HEK293 (cell line): ENCODE data around the gene FRMPD2.

Experiments used
- CTCF ChIA-PET: fragments of 350-600 bp; formaldehyde crosslinking; extraction: SDS; loops from one replicate; lab custom pipeline; 2021; ENCODE audit warnings: antibody characterized with exemption; lab: Yijun Ruan, JAX
- POLR2A ChIA-PET: fragments of 300-600 bp; formaldehyde crosslinking; extraction: SDS; loops from one replicate; lab custom pipeline; 2020; ENCODE audit warnings: antibody characterized with exemption, inconsistent platforms; lab: Yijun Ruan, JAX
- H3K27ac ChIP-seq: fragments of 200-500 bp; sonication (Bioruptor generic); 2 replicates; pipeline ENCODE4 v1.5.1; 2014; ENCODE audit warnings: low read depth, low read length, control low read depth, inconsistent platforms; ENCODE audit errors: extremely low read depth
- H3K36me3 ChIP-seq, 2 experiments: fragments of 200-500 bp in 1 of 2; sonication (Bioruptor generic) in 1 of 2; 1 replicate in 1 of 2; 2 replicates in 1 of 2; pipeline ENCODE4 v1.5.1; 2014 to 2017; ENCODE audit warnings: inconsistent platforms in 2 of 2, low read length in 2 of 2; ENCODE audit not compliant: control insufficient read depth in 2 of 2, insufficient read depth in 1 of 2
- H3K4me1 ChIP-seq: fragments of 200-500 bp; sonication (Bioruptor generic); 2 replicates; pipeline ENCODE4 v1.5.1; 2014; ENCODE audit warnings: mild to moderate bottlenecking, low read length, inconsistent platforms; ENCODE audit not compliant: control insufficient read depth, insufficient read depth
- H3K4me3 ChIP-seq: 2 replicates; pipeline ENCODE4 v1.5.1; 2011; ENCODE audit warnings: low read depth, mild to moderate bottlenecking, control low read depth, low read length, moderate library complexity
- H3K9me3 ChIP-seq: fragments of 200-500 bp; sonication (Bioruptor generic); 2 replicates; pipeline ENCODE4 v1.5.1; 2014; ENCODE audit warnings: low read depth, low read length, inconsistent platforms; ENCODE audit not compliant: control insufficient read depth, insufficient read depth
- EGR2 ChIP-seq: fragments of 450-650 bp; formaldehyde crosslinking; IDR thresholded peaks from 2 replicates; pipeline ENCODE4 v1.5.1; 2016; ENCODE audit warnings: low read depth, missing biosample characterization, missing genetic modification characterization
- ELK4 ChIP-seq: IDR thresholded peaks from 2 replicates; pipeline ENCODE4 v1.6.1; 2011; ENCODE audit warnings: mild to moderate bottlenecking, low read depth, low read length, borderline replicate concordance
- GLIS1 ChIP-seq: fragments of 450-650 bp; formaldehyde crosslinking; IDR thresholded peaks from 2 replicates; pipeline ENCODE4 v1.5.1; 2016; ENCODE audit warnings: missing biosample characterization, missing genetic modification characterization
- MZF1 ChIP-seq: fragments of 450-650 bp; formaldehyde crosslinking; IDR thresholded peaks from 2 replicates; pipeline ENCODE4 v1.5.1; 2017; ENCODE audit warnings: missing biosample characterization, missing genetic modification characterization, borderline replicate concordance
- PRDM1 ChIP-seq: fragments of 450-650 bp; formaldehyde crosslinking; IDR thresholded peaks from 2 replicates; pipeline ENCODE4; 2016; ENCODE audit warnings: missing biosample characterization, missing genetic modification characterization
- PRDM10 ChIP-seq: fragments of 450-650 bp; formaldehyde crosslinking; IDR thresholded peaks from 2 replicates; pipeline ENCODE4 v1.5.1; 2016; ENCODE audit warnings: missing biosample characterization, missing genetic modification characterization
- SCRT1 ChIP-seq: fragments of 450-650 bp; formaldehyde crosslinking; IDR thresholded peaks from 2 replicates; pipeline ENCODE4 v1.5.1; 2016; ENCODE audit warnings: missing biosample characterization, missing genetic modification characterization, borderline replicate concordance
- SP3 ChIP-seq: fragments of 450-650 bp; formaldehyde crosslinking; IDR thresholded peaks from 2 replicates; pipeline ENCODE4 v1.5.1; 2016; ENCODE audit warnings: missing biosample characterization, missing genetic modification characterization
- TRIM28 ChIP-seq: IDR thresholded peaks from 2 replicates; pipeline ENCODE4 v1.6.1; 2011; ENCODE audit warnings: low read length, control low read depth, borderline replicate concordance
- TSHZ1 ChIP-seq: fragments of 450-650 bp; formaldehyde crosslinking; IDR thresholded peaks from 2 replicates; pipeline ENCODE4 v1.5.1; 2016; ENCODE audit warnings: missing biosample characterization, missing genetic modification characterization, borderline replicate concordance
- ZBTB20 ChIP-seq: fragments of 450-650 bp; formaldehyde crosslinking; IDR thresholded peaks from 2 replicates; pipeline ENCODE4 v1.5.1; 2016; ENCODE audit warnings: missing biosample characterization, missing genetic modification characterization
- ZFP41 ChIP-seq: fragments of 450-650 bp; formaldehyde crosslinking; IDR thresholded peaks from 2 replicates; pipeline ENCODE4 v1.5.1; 2016; ENCODE audit warnings: missing biosample characterization, missing genetic modification characterization, borderline replicate concordance
- ZFP69B ChIP-seq: fragments of 450-650 bp; formaldehyde crosslinking; IDR thresholded peaks from 2 replicates; pipeline ENCODE4 v1.5.1; 2016; ENCODE audit warnings: missing biosample characterization, missing genetic modification characterization
- ZNF114 ChIP-seq: fragments of 450-650 bp; formaldehyde crosslinking; IDR thresholded peaks from 2 replicates; pipeline ENCODE4 v1.5.0; 2017; ENCODE audit warnings: missing biosample characterization, missing genetic modification characterization
- ZNF174 ChIP-seq: fragments of 450-650 bp; formaldehyde crosslinking; IDR thresholded peaks from 2 replicates; pipeline ENCODE4 v1.5.0; 2017; ENCODE audit warnings: missing biosample characterization, mild to moderate bottlenecking, missing genetic modification characterization
- ZNF19 ChIP-seq: fragments of 450-650 bp; formaldehyde crosslinking; IDR thresholded peaks from 2 replicates; pipeline ENCODE4; 2016; ENCODE audit warnings: missing biosample characterization, missing genetic modification characterization, low read depth
- ZNF223 ChIP-seq: fragments of 450-650 bp; formaldehyde crosslinking; IDR thresholded peaks from 2 replicates; pipeline ENCODE4 v1.5.1; 2016; ENCODE audit warnings: missing biosample characterization, missing genetic modification characterization
- ZNF585B ChIP-seq: fragments of 450-650 bp; formaldehyde crosslinking; IDR thresholded peaks from 2 replicates; pipeline ENCODE4 v1.5.1; 2016; ENCODE audit warnings: missing biosample characterization, missing genetic modification characterization
- TF ChIP-seq, protein P1 (sequence below): fragments of 450-650 bp; formaldehyde crosslinking; IDR thresholded peaks from 2 replicates; pipeline ENCODE4 v1.5.1; 2016; ENCODE audit warnings: missing biosample characterization, missing genetic modification characterization
- TF ChIP-seq, protein P2 (sequence below): fragments of 450-650 bp; formaldehyde crosslinking; IDR thresholded peaks from 2 replicates; pipeline ENCODE4 v1.5.1; 2017; ENCODE audit warnings: missing biosample characterization, mild to moderate bottlenecking, missing genetic modification characterization, moderate library complexity

The FRMPD2 gene

DNA sequence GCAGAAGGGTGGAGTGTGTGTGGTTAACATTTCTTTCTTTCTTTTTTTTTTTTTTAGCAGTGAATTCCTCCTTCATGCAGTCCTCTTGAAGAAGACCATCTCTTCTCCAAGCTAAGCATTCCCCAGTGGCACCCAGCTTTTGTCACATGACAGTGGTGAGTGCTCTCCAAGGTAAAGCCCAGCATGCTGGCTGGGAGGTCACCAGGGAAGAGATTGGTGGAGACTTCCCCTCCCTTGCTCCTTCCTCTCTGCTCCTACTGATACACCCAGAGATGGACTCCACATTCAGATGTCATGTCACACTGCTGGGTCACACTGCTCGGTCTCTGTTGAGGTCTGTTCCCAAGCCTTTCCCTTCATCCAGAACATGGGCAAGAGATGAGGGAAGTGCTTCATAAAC, 55.3 kb downstream of the FRMPD2 start (continued):
- TF ChIP-seq TSHZ1 (tag by site-specific recombination) (no peak), ZNF114 (no peak), SP3 (tag by site-specific recombination) (no peak), TRIM28 (no peak)
- TF ChIP-seq, protein P1, sequence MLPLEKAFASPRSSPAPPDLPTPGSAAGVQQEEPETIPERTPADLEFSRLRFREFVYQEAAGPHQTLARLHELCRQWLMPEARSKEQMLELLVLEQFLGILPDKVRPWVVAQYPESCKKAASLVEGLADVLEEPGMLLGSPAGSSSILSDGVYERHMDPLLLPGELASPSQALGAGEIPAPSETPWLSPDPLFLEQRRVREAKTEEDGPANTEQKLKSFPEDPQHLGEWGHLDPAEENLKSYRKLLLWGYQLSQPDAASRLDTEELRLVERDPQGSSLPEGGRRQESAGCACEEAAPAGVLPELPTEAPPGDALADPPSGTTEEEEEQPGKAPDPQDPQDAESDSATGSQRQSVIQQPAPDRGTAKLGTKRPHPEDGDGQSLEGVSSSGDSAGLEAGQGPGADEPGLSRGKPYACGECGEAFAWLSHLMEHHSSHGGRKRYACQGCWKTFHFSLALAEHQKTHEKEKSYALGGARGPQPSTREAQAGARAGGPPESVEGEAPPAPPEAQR (tag by site-specific recombination), result no peak

DNA sequence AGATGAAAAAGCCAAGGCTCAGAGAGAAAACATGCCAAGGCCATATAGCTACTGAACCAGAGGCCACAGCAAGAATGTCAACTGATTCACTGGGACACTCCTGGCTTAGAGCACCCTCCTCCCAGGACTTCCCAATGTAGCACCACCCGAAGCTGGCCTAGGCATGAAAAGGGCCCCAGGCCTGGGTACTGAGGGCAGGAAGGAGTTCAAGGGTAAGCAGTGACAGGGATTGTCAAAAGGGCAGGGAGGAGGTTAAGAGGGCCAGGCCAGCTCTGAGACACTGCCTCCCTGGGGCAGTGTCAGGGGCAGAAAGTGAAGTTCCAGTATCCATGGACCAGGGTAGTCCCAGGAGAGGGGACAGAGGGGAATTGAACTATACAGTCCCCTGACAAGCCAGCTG, 57.8 kb downstream of the FRMPD2 start:
- no peaks in the 10 kb centered on the region for H3K9me3 ChIP-seq
- H3K27ac ChIP-seq, result no peak overlapping the region
- CTCF ChIA-PET, result interaction anchor here (0.6 to 2.4 kb wide), 4 partner anchors 8 to 74 kb away, joined by 3 to 7 read pairs (median 6); no protein-coding TSS in a partner anchor
- no peak for TF ChIP-seq ZBTB20 (tag by site-specific recombination)
- no peak for TF ChIP-seq ZNF585B (tag by site-specific recombination)
- TF ChIP-seq TRIM28, result no peak
- TF ChIP-seq ELK4, result no peak
- no peak for TF ChIP-seq SCRT1
- H3K4me1 ChIP-seq, result no peaks in the 10 kb centered on the region
- H3K4me3 ChIP-seq, result no peak overlapping the region
- POLR2A ChIA-PET, result no interaction called here
- no peaks in the 10 kb centered on the region for H3K36me3 ChIP-seq

DNA sequence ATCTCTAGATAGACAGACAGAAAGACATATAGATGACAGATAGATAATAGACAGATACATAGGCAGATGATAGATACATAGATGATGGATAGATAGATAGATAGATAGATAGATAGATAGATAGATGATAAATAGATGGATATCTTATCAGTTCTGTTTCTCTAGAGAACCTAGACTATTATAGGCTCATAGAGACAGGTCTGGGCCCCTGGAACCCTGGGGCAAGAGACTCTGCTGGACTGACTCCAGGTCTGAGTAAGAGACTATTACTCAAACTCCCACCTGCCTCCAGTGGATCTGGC, 58.3 kb downstream of the FRMPD2 start:
- Histone ChIP-seq H3K4me1 (no peaks in the 10 kb centered on the region), H3K36me3 (no peaks in the 10 kb centered on the region), H3K4me3 (no peak overlapping the region), H3K27ac (no peak overlapping the region), H3K9me3 (no peaks in the 10 kb centered on the region)
- POLR2A ChIA-PET, result no interaction called here
- CTCF ChIA-PET, result interaction anchor here (0.6 to 2.4 kb wide), 7 partner anchors 9 to 1688 kb away, joined by 3 to 7 read pairs (median 4); no protein-coding TSS in a partner anchor
- TF ChIP-seq ZFP41 (tag by site-specific recombination) (no peak), ZNF174 (tag by site-specific recombination) (no peak), ZNF19 (tag by site-specific recombination) (no peak), ZNF223 (tag by site-specific recombination) (no peak), PRDM10 (tag by site-specific recombination) (no peak), MZF1 (tag by site-specific recombination) (no peak), GLIS1 (tag by site-specific recombination) (no peak), ZFP69B (tag by site-specific recombination) (no peak), EGR2 (tag by site-specific recombination) (no peak), PRDM1 (tag by site-specific recombination) (no peak)
- TF ChIP-seq, protein P2, sequence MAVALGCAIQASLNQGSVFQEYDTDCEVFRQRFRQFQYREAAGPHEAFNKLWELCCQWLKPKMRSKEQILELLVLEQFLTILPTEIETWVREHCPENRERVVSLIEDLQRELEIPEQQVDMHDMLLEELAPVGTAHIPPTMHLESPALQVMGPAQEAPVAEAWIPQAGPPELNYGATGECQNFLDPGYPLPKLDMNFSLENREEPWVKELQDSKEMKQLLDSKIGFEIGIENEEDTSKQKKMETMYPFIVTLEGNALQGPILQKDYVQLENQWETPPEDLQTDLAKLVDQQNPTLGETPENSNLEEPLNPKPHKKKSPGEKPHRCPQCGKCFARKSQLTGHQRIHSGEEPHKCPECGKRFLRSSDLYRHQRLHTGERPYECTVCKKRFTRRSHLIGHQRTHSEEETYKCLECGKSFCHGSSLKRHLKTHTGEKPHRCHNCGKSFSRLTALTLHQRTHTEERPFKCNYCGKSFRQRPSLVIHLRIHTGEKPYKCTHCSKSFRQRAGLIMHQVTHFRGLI, result no peak
- TF ChIP-seq, all 188 proteins: peak for 0
